ENCODE data around the gene TNRC6C.
"Not testable (repeated sequence)": the region's sequence is repeated elsewhere in the genome, so short reads cannot be mapped to it uniquely, and the experiment has no call there.

The TNRC6C gene

DNA sequence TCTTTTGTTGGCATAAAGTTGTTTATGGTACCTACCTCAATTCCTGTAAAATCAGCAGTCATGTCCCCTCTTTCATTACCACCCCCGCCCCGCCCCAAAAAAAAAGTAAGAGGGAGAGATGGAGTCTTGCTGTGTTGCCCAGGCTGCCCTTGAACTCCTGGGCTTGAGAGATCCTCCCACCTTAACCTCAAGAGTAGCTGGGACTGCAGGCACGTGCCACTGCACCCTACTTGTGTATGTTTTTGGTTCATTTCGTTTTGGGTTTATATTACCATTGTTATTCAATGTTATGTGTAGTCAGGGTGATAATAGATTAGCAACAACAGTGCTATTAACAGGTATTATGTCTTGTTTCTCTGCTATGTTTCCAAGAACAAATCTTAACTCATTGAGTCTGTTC lies 15.9 kb downstream of the TNRC6C start:
- H3K27ac ChIP-seq (ENCODE audit: extremely low read depth, low read depth, low read length): no peak overlapping the region
- POLR2A ChIA-PET: interaction anchor here (0.7 to 1.8 kb wide), 2 partner anchors 16 to 153 kb away, joined by 8 to 11 read pairs; partner anchors contain the start of gene TNRC6C
- CTCF ChIA-PET: interaction anchor here (1.0 to 2.1 kb wide), 3 partner anchors 9 to 39 kb away, joined by 3 to 11 read pairs (median 6); partner anchors contain the start of gene TNRC6C
- H3K4me1 ChIP-seq (ENCODE audit: control insufficient read depth, insufficient read depth, low read length): no peaks in the 10 kb centered on the region; the same call in 1 of the 2 replicates
- no peak for TF ChIP-seq ZNF76 (tag by site-specific recombination; IDR thresholded peaks at IDR 0.05; ENCODE audit: borderline replicate concordance, low read depth)
- TF ChIP-seq, protein P1, sequence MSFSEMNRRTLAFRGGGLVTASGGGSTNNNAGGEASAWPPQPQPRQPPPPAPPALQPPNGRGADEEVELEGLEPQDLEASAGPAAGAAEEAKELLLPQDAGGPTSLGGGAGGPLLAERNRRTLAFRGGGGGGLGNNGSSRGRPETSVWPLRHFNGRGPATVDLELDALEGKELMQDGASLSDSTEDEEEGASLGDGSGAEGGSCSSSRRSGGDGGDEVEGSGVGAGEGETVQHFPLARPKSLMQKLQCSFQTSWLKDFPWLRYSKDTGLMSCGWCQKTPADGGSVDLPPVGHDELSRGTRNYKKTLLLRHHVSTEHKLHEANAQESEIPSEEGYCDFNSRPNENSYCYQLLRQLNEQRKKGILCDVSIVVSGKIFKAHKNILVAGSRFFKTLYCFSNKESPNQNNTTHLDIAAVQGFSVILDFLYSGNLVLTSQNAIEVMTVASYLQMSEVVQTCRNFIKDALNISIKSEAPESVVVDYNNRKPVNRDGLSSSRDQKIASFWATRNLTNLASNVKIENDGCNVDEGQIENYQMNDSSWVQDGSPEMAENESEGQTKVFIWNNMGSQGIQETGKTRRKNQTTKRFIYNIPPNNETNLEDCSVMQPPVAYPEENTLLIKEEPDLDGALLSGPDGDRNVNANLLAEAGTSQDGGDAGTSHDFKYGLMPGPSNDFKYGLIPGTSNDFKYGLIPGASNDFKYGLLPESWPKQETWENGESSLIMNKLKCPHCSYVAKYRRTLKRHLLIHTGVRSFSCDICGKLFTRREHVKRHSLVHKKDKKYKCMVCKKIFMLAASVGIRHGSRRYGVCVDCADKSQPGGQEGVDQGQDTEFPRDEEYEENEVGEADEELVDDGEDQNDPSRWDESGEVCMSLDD (tag by site-specific recombination; IDR thresholded peaks at IDR 0.05): no peak
- TF ChIP-seq ZNF2 (tag by site-specific recombination; IDR thresholded peaks at IDR 0.05): no peak
- no peak for TF ChIP-seq ZNF558 (tag by site-specific recombination; IDR thresholded peaks at IDR 0.05)
- TF ChIP-seq, protein P2, sequence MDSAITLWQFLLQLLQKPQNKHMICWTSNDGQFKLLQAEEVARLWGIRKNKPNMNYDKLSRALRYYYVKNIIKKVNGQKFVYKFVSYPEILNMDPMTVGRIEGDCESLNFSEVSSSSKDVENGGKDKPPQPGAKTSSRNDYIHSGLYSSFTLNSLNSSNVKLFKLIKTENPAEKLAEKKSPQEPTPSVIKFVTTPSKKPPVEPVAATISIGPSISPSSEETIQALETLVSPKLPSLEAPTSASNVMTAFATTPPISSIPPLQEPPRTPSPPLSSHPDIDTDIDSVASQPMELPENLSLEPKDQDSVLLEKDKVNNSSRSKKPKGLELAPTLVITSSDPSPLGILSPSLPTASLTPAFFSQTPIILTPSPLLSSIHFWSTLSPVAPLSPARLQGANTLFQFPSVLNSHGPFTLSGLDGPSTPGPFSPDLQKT (IDR thresholded peaks at IDR 0.05; ENCODE audit: borderline replicate concordance, low read depth, low read length): no peak
- no peak for TF ChIP-seq ZNF248 (tag by site-specific recombination; IDR thresholded peaks at IDR 0.05)
- no peak for TF ChIP-seq ZNF223 (tag by site-specific recombination; IDR thresholded peaks at IDR 0.05)
- no peak for TF ChIP-seq ZNF843 (tag by site-specific recombination; IDR thresholded peaks at IDR 0.05)
- no peak for TF ChIP-seq OVOL3 (tag by site-specific recombination; IDR thresholded peaks at IDR 0.05)
- TF ChIP-seq ZNF19 (tag by site-specific recombination; IDR thresholded peaks at IDR 0.05; ENCODE audit: low read depth): no peak
- no peak for TF ChIP-seq ZNF184 (tag by site-specific recombination; IDR thresholded peaks at IDR 0.05)
- no peak for TF ChIP-seq ZNF155 (tag by site-specific recombination; IDR thresholded peaks at IDR 0.05)
- no peak for TF ChIP-seq ZNF792 (tag by site-specific recombination; IDR thresholded peaks at IDR 0.05)
- no peak for TF ChIP-seq ZNF324 (tag by site-specific recombination; IDR thresholded peaks at IDR 0.05)
- no peak for TF ChIP-seq ZNF121 (tag by site-specific recombination; IDR thresholded peaks at IDR 0.05)
- H3K36me3 ChIP-seq (ENCODE audit: control insufficient read depth in 2 of 2, insufficient read depth in 1 of 2, low read length in 2 of 2): no peaks in the 10 kb centered on the region
- no peak overlapping the region for H3K4me3 ChIP-seq (ENCODE audit: low read depth, low read length)
- H3K9me3 ChIP-seq (ENCODE audit: control insufficient read depth, insufficient read depth, low read depth, low read length): no peaks in the 10 kb centered on the region

DNA sequence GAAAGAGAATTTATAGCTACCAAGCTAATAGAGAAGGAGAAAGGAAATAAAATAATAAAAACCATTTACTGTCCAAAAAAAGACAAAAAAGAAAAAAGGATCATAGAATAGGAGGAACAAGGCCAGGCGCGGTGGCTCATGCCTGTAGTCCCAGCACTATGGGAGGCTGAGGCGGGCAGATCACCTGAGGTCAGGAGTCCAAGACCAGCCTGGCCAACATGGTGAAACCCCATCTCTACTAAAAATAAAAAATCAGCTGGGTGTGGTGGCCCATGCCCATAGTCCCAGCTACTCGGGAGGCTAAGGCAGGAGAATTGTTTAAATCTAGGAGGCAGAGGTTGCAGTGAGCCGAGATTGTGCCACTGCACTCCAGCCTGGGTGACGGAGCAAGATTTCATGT lies 23.9 kb downstream of the TNRC6C start:
- H3K4me1 ChIP-seq (ENCODE audit: control insufficient read depth, insufficient read depth, low read length); POLR2A ChIA-PET: not testable (repeated sequence)
- CTCF ChIA-PET: interaction anchor here (0.7 to 2.5 kb wide), 4 partner anchors 10 to 419 kb away, joined by 3 to 6 read pairs (median 4); no protein-coding TSS in a partner anchor

DNA sequence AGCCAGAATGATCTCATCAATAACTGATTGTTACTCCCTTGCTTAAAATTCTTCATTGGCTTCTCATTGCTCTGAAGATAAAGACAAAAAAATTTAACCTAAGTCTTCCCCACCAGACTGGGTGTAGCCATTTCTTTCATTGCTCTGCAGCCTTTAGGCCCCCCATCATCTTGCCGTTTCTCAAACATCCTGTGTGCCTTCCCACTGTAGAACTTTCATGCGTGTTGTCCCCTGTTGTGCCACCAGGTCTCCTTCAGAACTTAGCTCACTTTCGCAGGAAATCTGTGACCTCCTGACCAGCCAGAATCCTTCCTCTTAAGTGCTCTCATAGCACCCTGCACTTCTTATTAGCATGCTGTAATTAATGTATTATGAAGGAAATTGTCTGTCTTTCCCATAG lies 31.8 kb downstream of the TNRC6C start:
- Histone ChIP-seq H3K27ac (ENCODE audit: extremely low read depth, low read depth, low read length) (no peak overlapping the region), H3K36me3 (ENCODE audit: control insufficient read depth in 2 of 2, insufficient read depth in 1 of 2, low read length in 2 of 2) (no peaks in the 10 kb centered on the region), H3K9me3 (ENCODE audit: control insufficient read depth, insufficient read depth, low read depth, low read length) (no peaks in the 10 kb centered on the region), H3K4me3 (ENCODE audit: low read depth, low read length) (no peak overlapping the region), H3K4me1 (ENCODE audit: control insufficient read depth, insufficient read depth, low read length) (peaks cover 9% of the 10 kb centered on the region; the same call in 1 of the 2 replicates)
- POLR2A ChIA-PET: interaction anchor here (1.5 kb wide), 1 partner anchor 32 kb away, joined by 5 read pairs; the partner anchor contains the start of gene TNRC6C
- no peak for TF ChIP-seq ZNF2 (tag by site-specific recombination; IDR thresholded peaks at IDR 0.05)
- TF ChIP-seq, protein P1 (tag by site-specific recombination; IDR thresholded peaks at IDR 0.05): no peak
- no peak for TF ChIP-seq IKZF3 (tag by site-specific recombination; IDR thresholded peaks at IDR 0.05)
- TF ChIP-seq ZNF510 (tag by site-specific recombination; IDR thresholded peaks at IDR 0.05; ENCODE audit: insufficient replicate concordance): no peak
- CTCF ChIA-PET: interaction anchor here (0.6 to 2.9 kb wide), 3 partner anchors 24 to 803 kb away, joined by 3 to 12 read pairs (median 3); no protein-coding TSS in a partner anchor

More for the DNA sequence above, 23.9 kb downstream of the TNRC6C start:
- not testable (repeated sequence) for H3K27ac ChIP-seq (ENCODE audit: extremely low read depth, low read depth, low read length); H3K9me3 ChIP-seq (ENCODE audit: control insufficient read depth, insufficient read depth, low read depth, low read length); H3K36me3 ChIP-seq (ENCODE audit: control insufficient read depth in 2 of 2, insufficient read depth in 1 of 2, low read length in 2 of 2); H3K4me3 ChIP-seq (ENCODE audit: low read depth, low read length)

DNA sequence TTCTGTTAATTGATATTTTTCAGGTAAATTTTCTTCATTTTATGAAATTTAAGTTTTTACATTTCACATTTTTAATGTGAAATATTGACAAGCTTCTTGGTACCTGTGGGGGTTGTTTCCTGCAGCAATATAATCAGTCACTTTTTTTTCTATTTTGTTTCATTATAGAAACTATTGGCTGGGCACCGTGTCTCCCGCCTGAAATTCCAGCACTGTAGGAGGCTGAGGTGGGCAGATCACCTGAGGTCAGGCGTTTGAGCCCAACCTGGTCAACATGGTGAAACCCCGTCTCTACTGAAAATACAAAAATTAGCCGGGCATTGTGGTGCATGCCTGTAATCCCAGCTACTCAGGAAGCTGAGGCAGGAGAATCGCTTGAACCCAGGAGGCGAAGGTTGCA lies 35.2 kb downstream of the TNRC6C start:
- not testable (repeated sequence) for H3K27ac ChIP-seq (ENCODE audit: extremely low read depth, low read depth, low read length); H3K4me1 ChIP-seq (ENCODE audit: control insufficient read depth, insufficient read depth, low read length); H3K9me3 ChIP-seq (ENCODE audit: control insufficient read depth, insufficient read depth, low read depth, low read length); H3K4me3 ChIP-seq (ENCODE audit: low read depth, low read length); H3K36me3 ChIP-seq (ENCODE audit: control insufficient read depth in 2 of 2, insufficient read depth in 1 of 2, low read length in 2 of 2)
- ChIA-PET CTCF (interaction anchor here (0.6 to 1.4 kb wide), 3 partner anchors 9 to 91 kb away, joined by 3 to 4 read pairs (median 3); no protein-coding TSS in a partner anchor), POLR2A (interaction anchor here (1.6 kb wide), 1 partner anchor 35 kb away, joined by 7 read pairs; the partner anchor contains the start of gene TNRC6C)

Measured in HEK293 (cell line).